Immature natural killer cell (primary cell): ENCODE results near the gene SLC49A3. TPM values are rescaled to one million over a fixed set of nuclear protein-coding genes. Genes with fewer than 3 reads are reported as not detected.

Experiments
- DNase-seq, 3 donors: peaks; one replicate each; pipeline ENCODE4 v3.0.0; 2022; ENCODE audit warnings: mixed read lengths in 1 of 3
- H3K27ac Mint-ChIP-seq, 6 donors: one replicate each; pipeline ENCODE4 v1.8.0; 2020; ENCODE audit warnings: mixed read lengths in 6 of 6, mild to moderate bottlenecking in 5 of 6, inconsistent platforms in 4 of 6, moderate library complexity in 3 of 6
- H3K27me3 Mint-ChIP-seq, 3 donors: one replicate each; pipeline ENCODE4 v1.8.0; 2020 to 2021; ENCODE audit warnings: low read depth in 3 of 3, mild to moderate bottlenecking in 3 of 3, mixed read lengths in 3 of 3, moderate library complexity in 3 of 3, inconsistent platforms in 1 of 3
- H3K36me3 Mint-ChIP-seq, 3 donors: one replicate each; pipeline ENCODE4 v1.8.0; 2020; ENCODE audit warnings: mixed read lengths in 3 of 3, inconsistent platforms in 2 of 3, mild to moderate bottlenecking in 2 of 3
- H3K4me1 Mint-ChIP-seq, 2 donors: one replicate each; pipeline ENCODE4 v1.8.0; 2020; ENCODE audit warnings: inconsistent platforms in 2 of 2, mild to moderate bottlenecking in 2 of 2, mixed read lengths in 2 of 2, moderate library complexity in 1 of 2
- H3K4me3 Mint-ChIP-seq, 5 donors: one replicate each; pipeline ENCODE4 v1.8.0; 2020; ENCODE audit warnings: mild to moderate bottlenecking in 5 of 5, mixed read lengths in 5 of 5, inconsistent platforms in 3 of 5, moderate library complexity in 3 of 5
- H3K9me3 Mint-ChIP-seq, 6 donors: one replicate each; pipeline ENCODE4 v1.8.0; 2020; ENCODE audit warnings: mild to moderate bottlenecking in 6 of 6, mixed read lengths in 6 of 6, inconsistent platforms in 4 of 6, moderate library complexity in 3 of 6
- polyA plus RNA-seq, 3 donors: library from polyadenylated mRNA; unstranded; fragments of 300-500 nt; fragmentation: Illumina TruSeq; gene quantifications; one replicate each; pipeline ENCODE4 v1.2.3, GENCODE V29; 2021

Gene SLC49A3
- polyA plus RNA-seq, 3 donors from 2014 or later = 3.8 to 7.1 (median 6.1) TPM

GRCh38 chr4:659851-660250, 29.1 kb downstream of the SLC49A3 start:
- H3K27ac Mint-ChIP-seq = no peak overlapping the region
- DNase-seq = no peak
- H3K27me3 Mint-ChIP-seq = peaks cover 0 to 2% (median 0%) of the 10 kb centered on the region in 3 donors
- H3K4me1 Mint-ChIP-seq = peaks cover 5 to 11% of the 10 kb centered on the region in 2 donors
- peaks cover 0 to 9% (median 6%) of the 10 kb centered on the region in 3 donors for H3K36me3 Mint-ChIP-seq
- peak overlapping the region in 2 of 5 donors; percentile 16 to 35 for H3K4me3 Mint-ChIP-seq
- H3K9me3 Mint-ChIP-seq = no peaks in the 10 kb centered on the region

DNA sequence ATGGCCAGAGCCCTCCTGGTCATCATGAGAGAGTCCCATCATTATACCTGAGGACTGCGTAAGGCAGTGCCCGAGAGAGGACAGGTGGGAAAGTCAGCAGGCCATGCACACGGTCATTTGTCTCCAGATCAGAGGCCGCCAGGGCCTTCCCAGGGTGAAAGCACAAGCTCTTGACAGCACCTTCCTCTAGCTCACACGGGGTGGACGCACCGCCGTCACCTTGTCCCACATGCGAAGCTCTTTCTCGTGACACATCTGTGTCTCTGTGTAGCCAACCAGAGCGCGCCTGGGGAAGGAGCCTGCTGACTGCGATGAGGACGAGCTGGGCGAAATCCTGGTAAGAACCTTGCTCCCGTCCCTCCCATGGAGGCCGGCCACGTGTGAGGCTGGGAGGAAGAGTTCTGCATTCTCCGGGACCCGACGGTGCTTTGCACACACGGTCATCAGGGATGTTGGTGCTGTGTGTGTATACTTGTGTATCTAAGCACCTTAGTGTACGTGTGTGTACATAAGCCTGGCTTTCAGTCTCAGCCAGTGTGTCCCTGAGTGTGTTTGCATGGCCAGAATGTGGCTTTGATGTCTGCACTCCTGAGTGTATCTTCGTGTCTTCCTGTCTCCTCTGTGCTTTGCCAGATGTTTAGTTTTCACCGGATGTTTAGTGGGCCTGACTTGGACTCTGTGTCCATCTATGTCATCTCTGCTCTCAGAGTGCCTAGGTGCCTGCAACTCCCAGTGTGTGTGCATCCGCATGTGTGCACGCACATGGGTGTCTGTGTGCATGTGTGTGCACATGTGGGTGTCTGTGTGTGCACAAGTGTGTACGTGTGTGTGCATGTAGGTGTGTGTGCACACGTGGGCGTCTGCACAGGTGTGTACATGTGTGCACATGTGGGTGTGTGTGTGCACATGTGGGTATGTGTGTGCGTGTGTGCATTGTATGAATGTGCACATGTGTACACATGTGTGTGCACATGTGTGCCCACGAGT, 30.0 kb downstream of the SLC49A3 start:
- Mint-ChIP-seq H3K27ac (peak overlapping the region in 2 of 6 donors; percentile 18 to 69), H3K9me3 (no peaks in the 10 kb centered on the region), H3K36me3 (peaks cover 0 to 9% (median 6%) of the 10 kb centered on the region in 3 donors), H3K4me1 (peaks cover 0 to 6% of the 10 kb centered on the region in 2 donors), H3K4me3 (no peak overlapping the region), H3K27me3 (peaks cover 0 to 2% (median 0%) of the 10 kb centered on the region in 3 donors)
- no peak for DNase-seq

DNA sequence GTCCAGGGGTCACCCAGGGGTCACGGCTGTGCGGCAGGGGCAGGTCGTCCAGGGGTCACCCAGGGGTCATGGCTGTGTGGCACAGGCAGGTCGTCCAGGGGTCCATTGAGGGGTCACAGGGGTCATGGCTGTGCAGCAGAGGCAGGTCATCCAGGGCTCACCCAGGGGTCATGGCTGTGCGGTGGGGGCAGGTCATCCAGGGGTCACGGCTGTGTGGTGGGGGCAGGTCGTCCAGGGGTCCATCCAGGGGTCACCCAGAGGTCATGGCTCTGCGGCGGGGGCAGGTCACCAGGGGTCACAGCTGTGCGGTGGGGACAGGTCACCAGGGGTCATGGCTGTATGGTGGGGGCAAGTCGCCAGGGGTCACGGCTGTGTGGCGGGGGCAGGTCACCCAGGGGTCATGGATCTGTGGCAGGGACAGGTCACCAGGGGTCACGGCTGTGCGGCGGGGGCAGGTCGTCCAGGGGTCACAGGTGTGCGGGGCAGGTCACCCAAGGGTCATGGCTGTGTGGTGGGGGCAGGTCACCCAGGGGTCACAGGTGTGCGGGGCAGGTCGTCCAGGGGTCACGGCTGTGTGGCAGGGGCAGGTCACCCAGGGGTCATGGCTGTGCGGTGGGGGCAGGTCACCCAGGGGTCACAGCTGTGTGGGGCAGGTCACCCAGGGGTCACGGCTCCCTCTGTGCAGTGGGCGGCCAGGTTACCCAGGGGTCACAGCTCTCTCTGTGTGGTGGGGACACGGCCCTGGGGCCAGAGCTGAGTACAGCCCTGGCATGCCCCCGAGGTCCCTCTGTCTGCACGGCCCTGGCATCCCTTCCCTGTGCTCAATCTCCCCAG, 30.9 kb downstream of the SLC49A3 start:
- H3K9me3 Mint-ChIP-seq = no peaks in the 10 kb centered on the region
- no peak for DNase-seq
- H3K27me3 Mint-ChIP-seq = peaks cover 0 to 2% (median 1%) of the 10 kb centered on the region in 3 donors

GRCh38 chr4:657338-657833, 31.6 kb downstream of the SLC49A3 start:
- Mint-ChIP-seq H3K36me3 (peaks cover 0 to 9% (median 6%) of the 10 kb centered on the region in 3 donors), H3K4me3 (no peak overlapping the region), H3K4me1 (peaks cover 0 to 2% of the 10 kb centered on the region in 2 donors), H3K27ac (no peak overlapping the region), H3K9me3 (no peaks in the 10 kb centered on the region), H3K27me3 (peaks cover 0 to 5% (median 2%) of the 10 kb centered on the region in 3 donors)
- DNase-seq = no peak

More for the DNA sequence above, 30.9 kb downstream of the SLC49A3 start:
- Mint-ChIP-seq H3K36me3 (peaks cover 0 to 9% (median 6%) of the 10 kb centered on the region in 3 donors), H3K4me3 (no peak overlapping the region), H3K4me1 (peaks cover 0 to 2% of the 10 kb centered on the region in 2 donors), H3K27ac (no peak overlapping the region)

DNA sequence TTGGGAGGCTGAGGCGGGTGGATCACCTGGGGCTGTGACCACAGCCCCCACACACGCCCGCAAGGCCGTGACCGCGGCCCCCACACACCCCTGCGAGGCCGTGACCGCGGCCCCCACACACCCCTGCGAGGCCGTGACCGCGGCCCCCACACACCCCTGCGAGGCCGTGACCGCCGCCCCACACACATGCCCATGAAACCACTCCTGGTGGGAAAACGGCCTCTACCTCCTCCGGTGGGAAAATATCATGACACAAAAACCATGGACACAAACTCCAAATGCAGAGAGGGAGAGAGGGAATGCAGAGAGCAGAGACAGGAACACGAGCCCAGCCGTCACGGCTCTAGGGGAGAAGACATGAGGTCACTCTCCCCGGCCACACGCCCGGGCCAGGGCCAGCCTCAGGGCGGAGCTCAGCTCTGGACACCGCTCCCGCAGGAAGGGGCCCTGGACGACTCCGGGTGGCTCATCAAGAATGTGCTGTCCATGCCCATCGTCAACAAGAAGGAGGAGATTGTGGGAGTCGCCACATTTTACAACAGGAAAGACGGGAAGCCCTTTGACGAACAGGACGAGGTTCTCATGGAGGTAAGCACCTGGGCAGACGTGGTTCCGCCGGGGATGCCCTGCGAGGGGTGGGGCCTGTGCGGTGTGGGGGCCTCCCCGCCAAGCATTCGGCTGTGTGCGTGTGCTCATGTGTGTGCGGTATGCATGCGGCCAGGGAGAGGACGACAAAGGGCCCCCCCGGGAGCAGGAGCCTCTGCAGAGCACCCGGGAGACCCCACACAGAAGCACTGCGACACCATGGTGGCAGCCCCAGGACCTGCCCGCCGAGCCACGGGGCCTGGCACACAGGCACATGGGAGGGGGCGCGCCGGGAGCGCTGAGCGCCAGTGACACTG, 32.3 kb downstream of the SLC49A3 start:
- Mint-ChIP-seq H3K27me3 (peaks cover 0 to 5% (median 2%) of the 10 kb centered on the region in 3 donors), H3K4me3 (no peak overlapping the region), H3K9me3 (no peaks in the 10 kb centered on the region), H3K36me3 (peaks cover 0 to 9% (median 6%) of the 10 kb centered on the region in 3 donors), H3K4me1 (peaks cover 0 to 2% of the 10 kb centered on the region in 2 donors), H3K27ac (no peak overlapping the region)
- DNase-seq = no peak

DNA sequence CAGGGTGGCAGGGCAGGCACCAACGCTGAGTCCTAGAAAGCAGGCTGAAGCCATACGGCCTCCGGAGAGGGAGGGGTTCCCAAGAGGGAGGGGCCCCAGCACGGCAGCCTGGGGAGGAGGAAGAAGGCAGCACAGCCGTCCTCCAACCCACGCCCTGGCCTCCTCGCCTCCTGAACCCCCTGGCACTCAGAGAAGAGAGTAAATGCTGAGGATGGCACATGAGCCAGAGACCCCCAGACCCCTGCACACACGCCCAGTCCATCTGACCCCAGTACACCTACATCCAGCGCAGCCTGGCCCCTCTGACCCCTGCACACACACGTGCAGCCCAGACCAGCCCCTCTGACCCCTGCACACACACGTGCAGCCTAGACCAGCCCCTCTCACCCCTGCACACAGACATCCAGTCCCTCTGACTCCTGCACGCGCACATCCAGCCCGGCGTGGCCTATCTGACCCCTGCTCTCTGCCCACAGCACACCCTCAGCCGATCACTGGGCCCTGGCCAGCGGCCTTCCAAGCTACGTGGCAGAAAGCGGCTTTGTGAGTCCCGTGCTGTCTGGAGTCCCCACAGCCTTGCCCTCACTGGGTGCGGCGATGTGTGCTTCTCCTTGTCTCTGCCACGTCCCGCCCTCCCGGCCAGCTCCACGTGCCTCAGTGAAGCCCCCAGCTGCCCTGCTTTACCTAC, 33.3 kb downstream of the SLC49A3 start:
- no peaks in the 10 kb centered on the region for H3K9me3 Mint-ChIP-seq
- H3K27me3 Mint-ChIP-seq = peaks cover 0 to 5% (median 2%) of the 10 kb centered on the region in 3 donors
- no peak overlapping the region for H3K4me3 Mint-ChIP-seq
- no peak overlapping the region for H3K27ac Mint-ChIP-seq
- peaks cover 0 to 5% (median 4%) of the 10 kb centered on the region in 3 donors for H3K36me3 Mint-ChIP-seq
- peaks cover 0 to 2% of the 10 kb centered on the region in 2 donors for H3K4me1 Mint-ChIP-seq
- DNase-seq = no peak

DNA sequence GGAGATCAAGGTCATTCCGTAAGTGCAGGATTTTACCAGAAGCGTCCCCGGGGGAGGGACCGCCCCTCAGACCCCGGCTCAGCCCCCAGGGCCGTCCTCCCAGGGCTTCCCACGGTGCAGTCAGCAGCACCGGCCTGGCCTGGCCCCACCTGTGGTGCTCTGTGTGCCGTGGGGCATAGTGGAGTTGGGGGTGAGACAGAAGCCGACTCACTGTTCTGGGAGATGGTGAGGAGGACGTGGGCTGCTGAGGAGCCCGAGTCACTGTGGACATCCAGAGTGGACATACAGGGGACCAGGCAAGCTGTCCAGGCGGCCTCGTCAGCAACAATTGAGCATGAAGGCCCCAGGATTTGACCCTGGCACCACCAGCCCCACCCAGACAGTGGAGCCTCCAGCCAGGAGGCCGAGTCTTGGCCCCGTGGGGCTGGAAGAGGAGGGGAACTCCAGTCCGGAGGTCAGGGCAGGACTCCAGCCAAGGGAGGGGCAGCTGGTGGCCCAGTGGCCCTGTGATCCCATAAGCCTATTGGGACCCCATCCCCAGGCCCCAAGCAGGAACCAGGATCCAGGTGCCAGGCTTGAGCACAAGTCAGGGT, 34.0 kb downstream of the SLC49A3 start:
- DNase-seq = no peak
- no peaks in the 10 kb centered on the region for H3K9me3 Mint-ChIP-seq
- H3K27me3 Mint-ChIP-seq = peaks cover 0 to 5% (median 2%) of the 10 kb centered on the region in 3 donors
- H3K4me3 Mint-ChIP-seq = no peak overlapping the region
- peaks cover 0 to 2% of the 10 kb centered on the region in 2 donors for H3K4me1 Mint-ChIP-seq
- no peak overlapping the region for H3K27ac Mint-ChIP-seq
- peaks cover 0 to 2% (median 2%) of the 10 kb centered on the region in 3 donors for H3K36me3 Mint-ChIP-seq

DNA sequence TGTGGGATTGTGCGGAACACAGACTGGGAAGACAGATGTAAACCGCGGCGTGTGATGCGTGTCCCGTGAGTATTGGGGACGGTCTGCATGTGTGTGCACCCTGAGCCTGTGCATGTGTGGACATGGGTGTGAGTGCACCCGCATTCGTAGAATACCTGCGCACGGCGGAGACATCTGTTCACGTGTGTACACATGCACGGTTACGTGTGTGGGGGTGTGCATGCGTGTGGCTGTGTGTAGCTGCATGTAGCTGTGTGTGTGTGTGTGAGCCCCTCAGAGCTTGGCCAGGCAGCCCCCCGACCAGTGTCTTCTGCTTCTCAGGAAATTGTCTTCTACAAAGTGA, 34.5 kb downstream of the SLC49A3 start:
- no peak overlapping the region for H3K4me3 Mint-ChIP-seq
- peaks cover 0 to 2% of the 10 kb centered on the region in 2 donors for H3K4me1 Mint-ChIP-seq
- peaks cover 0 to 5% (median 2%) of the 10 kb centered on the region in 3 donors for H3K27me3 Mint-ChIP-seq
- H3K27ac Mint-ChIP-seq = no peak overlapping the region
- no peaks in the 10 kb centered on the region for H3K36me3 Mint-ChIP-seq
- no peaks in the 10 kb centered on the region for H3K9me3 Mint-ChIP-seq
- DNase-seq = no peak

- Mint-ChIP-seq H3K27me3 (peaks cover 0 to 5% (median 2%) of the 10 kb centered on the region in 3 donors), H3K4me1 (no peaks in the 10 kb centered on the region), H3K9me3 (no peaks in the 10 kb centered on the region), H3K27ac (no peak overlapping the region), H3K36me3 (no peaks in the 10 kb centered on the region), H3K4me3 (no peak overlapping the region)
- no peak for DNase-seq
Observed at GRCh38 chr4:653831-654502, 35.0 kb downstream of the SLC49A3 start.

DNA sequence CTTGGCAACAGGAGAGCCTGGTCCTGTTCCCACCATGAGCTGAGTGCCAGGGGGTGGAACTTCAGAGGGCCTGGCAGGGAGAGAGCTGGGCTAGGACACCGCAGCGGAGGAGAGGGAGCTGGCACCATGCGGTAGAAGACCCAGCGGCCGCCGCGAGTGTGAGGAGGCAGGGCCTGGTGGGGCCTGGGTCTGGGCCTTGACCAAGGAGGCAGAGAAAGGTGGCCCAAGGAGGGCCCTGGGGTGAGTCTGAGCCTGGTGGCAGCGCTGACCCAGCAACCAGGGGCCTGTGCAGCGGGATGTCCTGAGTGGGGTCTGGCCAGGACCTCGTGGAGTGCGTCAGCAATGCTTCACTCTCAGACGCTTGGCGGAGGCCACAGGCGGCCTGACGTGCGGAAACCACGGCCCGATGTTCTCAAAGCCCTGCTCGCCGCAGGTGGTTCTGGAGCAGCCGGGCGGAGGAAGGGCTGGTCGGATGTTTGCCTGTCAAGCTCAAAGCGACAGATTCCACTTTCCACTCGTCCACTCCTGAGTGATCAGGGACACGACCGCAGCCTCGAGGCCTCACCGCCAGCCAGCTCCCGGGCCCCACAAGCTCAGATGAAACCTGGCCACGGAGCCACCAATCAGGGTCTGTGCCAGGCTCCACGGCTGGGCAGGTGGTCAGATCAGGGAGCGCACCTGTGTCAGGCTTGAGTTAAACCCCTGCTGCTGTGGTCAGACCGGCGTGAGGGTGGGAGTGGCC, 35.7 kb downstream of the SLC49A3 start:
- Mint-ChIP-seq H3K27ac (no peak overlapping the region), H3K36me3 (no peaks in the 10 kb centered on the region), H3K4me3 (no peak overlapping the region), H3K9me3 (no peaks in the 10 kb centered on the region), H3K27me3 (peaks cover 0 to 5% (median 2%) of the 10 kb centered on the region in 3 donors), H3K4me1 (no peaks in the 10 kb centered on the region)
- no peak for DNase-seq

GRCh38 chr4:651884-652642, 36.9 kb downstream of the SLC49A3 start:
- no peak overlapping the region for H3K4me3 Mint-ChIP-seq
- no peaks in the 10 kb centered on the region for H3K36me3 Mint-ChIP-seq
- no peak for DNase-seq
- H3K27me3 Mint-ChIP-seq = peaks cover 0 to 5% (median 2%) of the 10 kb centered on the region in 3 donors
- no peaks in the 10 kb centered on the region for H3K4me1 Mint-ChIP-seq
- H3K27ac Mint-ChIP-seq = no peak overlapping the region
- H3K9me3 Mint-ChIP-seq = no peaks in the 10 kb centered on the region
